HG02840 (cell line): ENCODE measurements around the gene HLA-DMB.

ENCODE experiments used
- ATAC-seq: cut with Tn5 transposase; IDR thresholded peaks from one replicate; pipeline ENCODE4 v1.9.1; 2021; ENCODE audit warnings: mild to moderate bottlenecking, moderate library complexity, moderate number of reproducible peaks; ENCODE audit not compliant: unreplicated experiment, low FRiP score

The HLA-DMB gene

GRCh38 chr6:32972353-32973143 is 31.7 kb upstream of the HLA-DMB start:
- no peak for ATAC-seq

DNA sequence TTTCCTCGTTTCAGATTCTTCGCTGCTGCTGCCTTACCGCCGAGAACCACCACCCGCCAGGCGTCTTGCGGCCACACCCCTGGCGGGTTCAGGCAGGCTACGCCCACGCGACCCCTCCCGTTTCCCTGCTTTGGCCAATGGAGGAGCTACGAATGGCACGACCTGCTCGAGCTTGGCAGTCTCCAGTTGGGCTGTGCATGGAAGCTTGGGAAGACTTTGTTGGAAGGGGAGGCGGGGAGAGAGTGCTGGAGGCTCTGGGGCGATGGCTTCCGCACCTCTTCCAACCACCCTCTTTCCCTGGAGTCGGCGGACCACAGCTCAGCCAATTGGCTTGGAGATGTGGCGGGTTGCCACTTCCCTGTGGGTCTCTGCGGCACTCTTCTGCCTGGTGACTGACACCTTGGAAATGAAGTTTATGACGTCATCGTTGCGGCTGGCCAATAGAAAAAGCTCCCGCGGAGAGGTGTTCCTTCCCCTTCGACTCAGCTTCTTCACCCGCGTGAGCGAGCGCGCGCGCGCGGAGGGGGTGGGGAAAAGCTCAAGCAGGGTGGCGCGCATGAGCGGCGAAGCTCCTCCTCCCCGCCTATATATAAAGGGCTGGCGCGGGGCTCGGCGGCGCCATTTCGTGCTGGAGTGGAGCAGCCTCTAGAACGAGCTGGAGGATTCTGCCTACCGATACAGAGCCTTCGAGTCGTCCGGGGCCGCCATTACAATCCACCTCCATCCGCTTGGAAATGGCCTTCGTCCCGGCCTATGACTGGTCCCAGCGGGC is 30.9 kb upstream of the HLA-DMB start:
- ATAC-seq, result peak; percentile 44

GRCh38 chr6:32971242-32971580 is 30.4 kb upstream of the HLA-DMB start:
- no peak for ATAC-seq

- no peak for ATAC-seq
Observed at GRCh38 chr6:32970413-32971241, 29.8 kb upstream of the HLA-DMB start.

DNA sequence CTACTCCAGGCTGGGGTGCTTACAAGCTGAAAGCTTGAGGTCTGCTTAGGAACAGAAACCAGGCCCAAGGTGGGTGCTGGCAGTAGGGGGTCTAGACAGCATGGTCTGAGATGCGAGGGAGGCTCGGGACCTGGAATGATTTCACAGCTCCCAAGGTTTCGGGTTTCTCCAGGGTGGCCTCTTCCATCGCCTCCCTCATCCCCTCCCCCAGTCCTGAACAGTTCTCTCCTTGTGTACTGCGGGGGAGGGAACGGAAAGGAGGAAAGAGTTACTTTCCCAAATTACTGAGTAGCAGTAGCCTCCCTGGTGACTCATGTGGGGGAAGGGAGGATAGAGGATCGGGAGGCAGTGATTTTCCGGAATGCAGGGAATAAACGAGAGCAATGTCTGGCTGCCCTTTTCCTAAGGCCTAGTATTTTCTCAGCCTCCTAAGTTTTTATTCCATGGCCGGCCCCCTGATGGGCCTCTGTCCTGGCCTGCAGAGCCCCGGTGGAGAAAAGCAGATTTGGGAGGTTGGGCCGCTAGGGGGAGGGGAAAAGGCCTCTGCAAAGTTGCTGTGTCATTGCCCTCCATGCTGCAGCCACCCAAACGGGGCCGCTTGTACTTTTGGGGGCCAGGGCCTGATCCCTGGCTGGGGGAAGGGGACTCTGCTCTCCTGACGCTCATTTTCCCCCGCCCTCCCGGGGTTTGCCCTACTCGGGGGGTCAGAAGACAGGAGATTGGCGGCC is 29.0 kb upstream of the HLA-DMB start:
- ATAC-seq, result no peak

GRCh38 chr6:32968867-32969684 is 28.2 kb upstream of the HLA-DMB start:
- no peak for ATAC-seq

GRCh38 chr6:32968093-32968866 is 27.5 kb upstream of the HLA-DMB start, which contains the start of gene BRD2:
TSS of gene BRD2 (plus strand) at chr6:32968594. CDS start at chr6:32972899, 4,305 bp downstream.
- ATAC-seq, result peak; percentile 41

GRCh38 chr6:32967151-32968091 is 26.6 kb upstream of the HLA-DMB start:
- ATAC-seq, result no peak

DNA sequence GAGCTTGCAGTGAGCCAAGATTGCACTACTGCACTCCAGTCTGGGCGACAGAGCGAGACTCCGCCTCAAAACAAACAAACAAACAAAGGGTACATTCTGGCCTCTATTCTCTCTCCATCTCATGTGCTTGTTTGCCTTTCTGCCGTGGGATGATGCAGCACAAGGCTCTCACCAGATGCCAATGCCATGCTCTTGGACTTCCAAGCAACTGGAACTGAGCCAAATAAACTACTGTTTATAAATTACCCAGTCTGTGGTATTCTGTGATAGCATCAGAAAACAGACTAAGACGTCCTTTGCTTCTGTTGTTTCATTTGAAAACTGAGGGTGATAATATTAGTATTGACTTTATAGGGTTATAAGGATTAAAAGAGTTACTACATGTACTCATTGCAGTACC is 23.9 kb upstream of the HLA-DMB start:
- no peak for ATAC-seq

DNA sequence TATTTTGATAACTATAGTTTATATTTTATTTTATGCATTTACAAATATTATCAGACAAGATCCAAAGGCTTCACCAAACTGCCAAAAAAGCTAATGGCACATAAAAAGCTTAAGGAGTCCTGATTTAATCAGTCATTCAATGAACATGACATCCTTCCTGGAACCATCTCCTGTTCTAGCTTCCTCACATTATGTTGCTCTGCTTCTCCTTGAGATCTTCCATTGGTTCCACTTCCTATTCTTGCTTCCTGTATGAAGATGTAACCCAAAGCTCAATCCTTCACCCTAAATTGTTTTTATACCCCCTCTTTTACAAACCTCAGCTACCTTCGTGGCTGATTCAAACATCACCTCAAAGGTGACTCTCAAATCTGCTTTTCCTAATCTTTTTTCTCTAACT is 23.0 kb upstream of the HLA-DMB start:
- ATAC-seq, result no peak

DNA sequence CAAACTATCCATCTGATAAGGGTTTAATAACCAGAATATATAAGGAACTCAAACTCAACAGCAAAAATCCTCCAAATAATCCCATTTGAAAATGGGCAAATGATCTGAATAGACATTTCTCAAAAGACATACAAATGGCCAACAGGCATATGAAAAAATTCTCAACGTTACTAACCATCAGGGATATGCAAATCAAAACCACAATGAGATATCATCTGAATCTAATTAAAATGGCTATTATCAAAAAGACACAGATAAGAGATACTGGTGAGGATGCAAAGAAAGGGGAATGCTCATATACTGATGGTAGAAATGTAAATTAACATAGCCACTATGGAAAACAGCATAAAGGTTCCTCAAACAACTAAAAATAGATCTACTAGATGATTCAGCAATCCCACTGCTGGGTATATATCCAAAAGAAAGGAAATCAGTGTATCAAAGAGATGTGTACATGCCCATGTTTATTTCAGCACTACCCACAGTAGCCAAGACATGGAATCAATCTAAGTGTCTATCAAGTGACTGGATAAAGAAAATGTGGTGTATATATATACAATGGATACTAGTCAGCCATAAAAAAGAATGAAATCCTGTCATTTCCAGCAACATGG is 21.5 kb upstream of the HLA-DMB start:
- ATAC-seq, result no peak

DNA sequence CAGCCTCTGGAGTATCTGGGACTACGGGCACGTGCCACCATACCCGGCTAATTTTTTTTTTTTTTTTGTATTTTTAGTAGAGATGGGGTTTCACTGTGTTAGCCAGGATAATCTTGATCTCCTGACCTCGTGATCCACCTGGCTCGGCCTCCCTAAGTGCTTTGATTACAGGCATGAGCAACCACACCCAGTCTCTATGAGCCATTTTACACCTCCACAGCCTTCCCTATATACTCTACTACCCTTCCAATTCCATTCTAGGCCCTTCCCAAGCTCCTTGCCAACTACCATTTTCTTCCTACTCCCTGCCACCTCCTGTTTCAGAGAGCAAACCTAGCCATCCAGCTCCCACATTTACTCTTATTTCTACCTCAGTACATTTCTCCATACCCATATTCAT is 19.7 kb upstream of the HLA-DMB start:
- no peak for ATAC-seq

GRCh38 chr6:32956176-32956575 is 15.3 kb upstream of the HLA-DMB start:
- ATAC-seq, result no peak

DNA sequence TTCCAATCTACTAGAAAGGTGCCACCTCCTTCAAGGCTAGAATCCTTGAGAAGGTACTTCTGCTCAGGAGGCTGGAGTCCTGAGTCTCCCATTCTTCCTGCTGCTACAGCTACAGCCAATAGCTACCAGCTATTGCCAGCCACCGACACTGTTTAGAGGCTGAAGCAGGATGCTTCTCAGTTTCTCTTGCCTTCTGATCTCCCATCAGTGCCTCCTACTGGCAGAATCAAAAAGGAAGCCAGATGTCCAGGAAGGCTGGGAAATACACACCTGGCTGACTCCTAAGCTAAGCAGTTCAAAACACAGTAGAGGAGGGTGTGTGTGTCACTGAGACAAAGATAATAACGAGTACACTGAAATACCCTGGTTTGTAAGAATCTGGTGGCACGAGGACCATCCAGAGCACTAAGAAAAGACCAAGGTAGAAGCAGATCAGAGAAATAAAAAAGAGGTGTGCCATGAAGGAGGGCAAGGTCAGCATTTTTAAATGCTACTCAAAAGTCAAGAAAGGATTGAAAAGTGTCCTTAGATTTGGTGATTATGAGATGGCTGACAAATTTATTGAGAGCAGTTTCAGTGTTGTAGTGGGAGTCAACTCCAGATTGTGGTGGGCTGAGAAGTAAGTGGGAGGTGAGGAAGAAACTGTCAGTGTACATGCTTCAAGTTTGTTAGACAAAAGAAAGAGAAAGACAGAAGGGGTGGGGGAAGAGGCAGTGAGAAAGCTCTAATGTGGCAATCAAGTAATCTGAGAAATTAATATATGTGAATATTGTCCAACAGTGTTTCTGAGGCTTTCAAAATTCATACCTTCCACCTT is 14.4 kb upstream of the HLA-DMB start:
- no peak for ATAC-seq

DNA sequence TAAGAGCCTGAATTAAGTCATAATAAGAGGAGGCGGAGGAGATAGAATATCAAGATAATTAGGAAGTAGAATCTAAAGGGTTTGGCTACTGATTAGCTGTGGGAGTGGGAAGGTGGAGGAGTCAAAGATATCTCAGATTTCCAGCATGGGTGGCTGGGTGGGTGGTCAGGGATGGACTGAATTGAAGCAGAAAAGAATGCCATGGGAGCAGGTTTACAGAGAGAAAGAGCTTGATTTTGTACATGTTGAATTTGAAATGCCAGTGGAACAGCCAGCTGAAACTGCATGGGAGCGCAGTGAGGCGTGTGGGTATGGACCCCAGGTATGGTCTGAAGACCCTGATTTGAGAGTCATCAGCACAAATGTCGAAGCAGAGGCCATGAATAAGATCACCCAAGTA is 13.4 kb upstream of the HLA-DMB start:
- ATAC-seq, result no peak

GRCh38 chr6:32953775-32954174 is 12.9 kb upstream of the HLA-DMB start:
- no peak for ATAC-seq
